H1 (cell line): Measurements from ENCODE around the gene ACBD6. TPM values are rescaled to one million over a fixed set of nuclear protein-coding genes. Genes with fewer than 3 reads are reported as not detected.

Source experiments
- CTCF ChIA-PET: fragments of 300-600 bp; sonication (Branson Sonifier 250); formaldehyde crosslinking; loops from one replicate; lab custom pipeline; 2021; ENCODE audit not compliant: partially characterized antibody; lab: Charles Lee
- POLR2A ChIA-PET: fragments of 300-600 bp; sonication (Branson Sonifier 250); formaldehyde crosslinking; loops from one replicate; lab custom pipeline; 2021; ENCODE audit warnings: inconsistent platforms; ENCODE audit not compliant: partially characterized antibody; lab: Charles Lee
- DNase-seq, 2 experiments: peaks; one replicate each; pipeline versions ENCODE4 v3.0.0 to v3.0.0-alpha.2; 2010 to 2022; ENCODE audit warnings: low spot score in 2 of 2, low read depth in 1 of 2, mixed read lengths in 1 of 2
- FAIRE-seq: peaks from 2 replicates; lab custom pipeline; 2011; peaks lifted over from hg19 to GRCh38; lab: Jason Lieb, UNC
- H2AFZ ChIP-seq: 2 replicates; pipeline ENCODE4 v1.8.1; 2012; ENCODE audit warnings: low read length, inconsistent platforms
- H2AK5ac ChIP-seq: 2 replicates; pipeline ENCODE4 v1.6.1; 2013; ENCODE audit warnings: low read depth, low read length
- H2BK120ac ChIP-seq: replicated peaks from 2 replicates; pipeline ENCODE3; 2013; ENCODE audit warnings: low read depth, low read length, inconsistent platforms
- H2BK12ac ChIP-seq: 2 replicates; pipeline ENCODE4 v1.6.1; 2013; ENCODE audit warnings: low read depth, low read length
- H2BK15ac ChIP-seq: 2 replicates; pipeline ENCODE4 v1.6.1; 2013; ENCODE audit warnings: low read length
- H2BK20ac ChIP-seq: 2 replicates; pipeline ENCODE4 v1.6.1; 2013; ENCODE audit warnings: low read length
- H2BK5ac ChIP-seq: 2 replicates; pipeline ENCODE4 v1.6.1; 2013; ENCODE audit warnings: low read depth, low read length
- H3K14ac ChIP-seq: 2 replicates; pipeline ENCODE4 v1.6.1; 2013; ENCODE audit warnings: inconsistent platforms; ENCODE audit not compliant: insufficient read length
- H3K18ac ChIP-seq: 2 replicates; pipeline ENCODE4 v1.6.1; 2013; ENCODE audit warnings: low read length; ENCODE audit errors: extremely low read depth
- H3K23ac ChIP-seq: 2 replicates; pipeline ENCODE4 v1.6.1; 2013; ENCODE audit warnings: inconsistent platforms; ENCODE audit not compliant: insufficient read length
- H3K23me2 ChIP-seq: 2 replicates; pipeline ENCODE4 v1.6.1; 2013; ENCODE audit warnings: low read depth, low read length
- H3K27ac ChIP-seq: 2 replicates; pipeline ENCODE4 v1.6.1; 2011; ENCODE audit warnings: low read depth, low read length, inconsistent platforms
- H3K27me3 ChIP-seq, 4 experiments: replicated peaks in 1 of 4; 1 replicate in 1 of 4; 2 replicates in 3 of 4; pipeline versions ENCODE4 v1.6.1 to v1.8.1; 2011 to 2013; ENCODE audit warnings: low read length in 3 of 4, mild to moderate bottlenecking in 3 of 4, inconsistent platforms in 2 of 4, mixed read lengths in 2 of 4, moderate library complexity in 1 of 4; ENCODE audit not compliant: control insufficient read depth in 3 of 4, insufficient read depth in 3 of 4; ENCODE audit errors: extremely low read depth in 1 of 4
- H3K36me3 ChIP-seq, 4 experiments: 2 replicates each; pipeline versions ENCODE4 v1.6.1 to v1.8.1; 2011 to 2013; ENCODE audit warnings: mild to moderate bottlenecking in 4 of 4, low read length in 3 of 4, moderate library complexity in 2 of 4, control low read depth in 1 of 4, inconsistent platforms in 1 of 4; ENCODE audit not compliant: insufficient read depth in 4 of 4, control insufficient read depth in 2 of 4
- H3K4ac ChIP-seq: replicated peaks from 2 replicates; pipeline ENCODE3; 2013; ENCODE audit warnings: low read length, low read depth, mixed read lengths, inconsistent platforms; ENCODE audit not compliant: insufficient read length
- H3K4me1 ChIP-seq, 4 experiments: replicated peaks in 1 of 4; 1 replicate in 1 of 4; 2 replicates in 3 of 4; pipeline versions ENCODE4 v1.6.1 to v1.8.1; 2011 to 2013; ENCODE audit warnings: low read length in 3 of 4, inconsistent platforms in 2 of 4, mixed read lengths in 1 of 4; ENCODE audit not compliant: insufficient read depth in 4 of 4, control insufficient read depth in 3 of 4
- H3K4me2 ChIP-seq, 2 experiments: 2 replicates each; pipeline versions ENCODE4 v1.6.1 to v1.8.1; 2011 to 2013; ENCODE audit warnings: low read depth in 2 of 2, low read length in 2 of 2, control low read depth in 1 of 2, inconsistent platforms in 1 of 2, mild to moderate bottlenecking in 1 of 2; ENCODE audit not compliant: insufficient read depth in 1 of 2
- H3K4me3 ChIP-seq, 4 experiments: fragments of 200-600, 300-600 bp in 1 of 4; sonication (generic), shearing (Covaris generic), sonication (Bioruptor Twin) in 1 of 4; 2 replicates each; pipeline versions ENCODE4 v1.5.1 to v1.8.1; 2011 to 2016; ENCODE audit warnings: low read length in 4 of 4, low read depth in 3 of 4, control low read depth in 2 of 4, inconsistent platforms in 2 of 4, mild to moderate bottlenecking in 2 of 4, mixed read lengths in 1 of 4, moderate library complexity in 1 of 4; ENCODE audit not compliant: insufficient read depth in 2 of 4; ENCODE audit errors: extremely low read depth in 1 of 4
- H3K56ac ChIP-seq: replicated peaks from 2 replicates; pipeline ENCODE3; 2013; ENCODE audit warnings: low read depth, mild to moderate bottlenecking, mixed read lengths, low read length, inconsistent platforms; ENCODE audit not compliant: insufficient read length
- H3K79me1 ChIP-seq: 2 replicates; pipeline ENCODE4 v1.6.1; 2013; ENCODE audit warnings: low read depth, low read length, control low read depth
- H3K79me2 ChIP-seq, 2 experiments: 2 replicates each; pipeline versions ENCODE4 v1.6.1 to v1.8.1; 2012 to 2013; ENCODE audit warnings: low read length in 2 of 2, mild to moderate bottlenecking in 2 of 2, inconsistent platforms in 1 of 2; ENCODE audit not compliant: insufficient read depth in 2 of 2, control insufficient read depth in 1 of 2
- H3K9ac ChIP-seq, 4 experiments: replicated peaks in 1 of 4; 1 replicate in 1 of 4; 2 replicates in 3 of 4; pipeline versions ENCODE4 v1.6.1 to v1.8.1; 2011 to 2013; ENCODE audit warnings: low read depth in 3 of 4, low read length in 3 of 4, control low read depth in 2 of 4, mild to moderate bottlenecking in 2 of 4, moderate library complexity in 2 of 4, inconsistent platforms in 1 of 4; ENCODE audit errors: extremely low read depth in 1 of 4
- H3K9me3 ChIP-seq, 2 experiments: 2 replicates each; pipeline versions ENCODE4 v1.6.1 to v1.8.1; 2012 to 2013; ENCODE audit warnings: mild to moderate bottlenecking in 2 of 2, moderate library complexity in 2 of 2, control low read depth in 1 of 2, inconsistent platforms in 1 of 2, low read depth in 1 of 2, low read length in 1 of 2, mixed read lengths in 1 of 2; ENCODE audit not compliant: insufficient read depth in 2 of 2
- H4K20me1 ChIP-seq, 2 experiments: replicated peaks in 1 of 2; 2 replicates each; pipeline versions ENCODE3 to v1.8.1; 2011 to 2013; ENCODE audit warnings: inconsistent platforms in 2 of 2, low read length in 2 of 2, mild to moderate bottlenecking in 1 of 2; ENCODE audit not compliant: insufficient read depth in 2 of 2, control insufficient read depth in 1 of 2
- H4K5ac ChIP-seq: 2 replicates; pipeline ENCODE4 v1.6.1; 2013; ENCODE audit warnings: low read length, low read depth, mixed read lengths, inconsistent platforms; ENCODE audit not compliant: insufficient read length
- H4K8ac ChIP-seq: 2 replicates; pipeline ENCODE4 v1.8.0; 2013; ENCODE audit warnings: mild to moderate bottlenecking, moderate library complexity, low read length, inconsistent platforms; ENCODE audit not compliant: insufficient read depth; ENCODE audit errors: extremely low read depth
- H4K91ac ChIP-seq: replicated peaks from 2 replicates; pipeline ENCODE3; 2013; ENCODE audit warnings: low read length, mixed read lengths, inconsistent platforms; ENCODE audit not compliant: insufficient read length
- SIRT6 ChIP-seq: IDR thresholded peaks from one replicate; pipeline ENCODE4 v1.7.1; 2012; ENCODE audit warnings: low read length, inconsistent platforms
- WGBS, 2 experiments: shearing (Covaris generic) in 1 of 2; methylation state at CpG; one replicate each; pipeline versions ENCODE4 v1.1.6 to v1.1.7; 2013 to 2015; ENCODE audit warnings: low lambda C conversion rate in 2 of 2, mixed read lengths in 2 of 2, inconsistent platforms in 1 of 2, low coverage in 1 of 2, missing lambda C conversion rate in 1 of 2; ENCODE audit not compliant: insufficient replicate concordance in 2 of 2, insufficient coverage in 1 of 2, insufficient read length in 1 of 2; ENCODE audit errors: extremely low coverage in 1 of 2, missing lambda C conversion rate in 1 of 2; 5-methylcytosine and 5-hydroxymethylcytosine counted together
- polyA plus RNA-seq, 7 experiments: library from polyadenylated mRNA; depleted of rRNA in 3 of 7; stranded (reverse) in 5 of 7; unstranded in 2 of 7; fragments of >200 nt in 5 of 7; fragments of 200-250 nt in 2 of 7; gene quantifications; 1 replicate in 5 of 7; 2 replicates in 1 of 7; 4 replicates in 1 of 7; pipeline versions ENCODE4 v1.2.1 to v1.2.3, GENCODE V29; 2011 to 2013; ENCODE audit warnings: missing spikeins in 2 of 7, mixed read lengths in 2 of 7
- total RNA-seq: library from RNA; stranded (reverse); fragmentation: NEBNext Ultra II Directional; extraction: Animal tissue kit (Norgen Biotek cat#: 25700); gene quantifications from 2 replicates; pipeline ENCODE4 v1.2.1, GENCODE V29; 2021

The ACBD6 gene
- total and polyA plus RNA-seq, 2 of the 8 experiments (the other 6 are each of a cell fraction or from before 2014, with no cell fraction given): 52.0 to 67.7 TPM

DNA sequence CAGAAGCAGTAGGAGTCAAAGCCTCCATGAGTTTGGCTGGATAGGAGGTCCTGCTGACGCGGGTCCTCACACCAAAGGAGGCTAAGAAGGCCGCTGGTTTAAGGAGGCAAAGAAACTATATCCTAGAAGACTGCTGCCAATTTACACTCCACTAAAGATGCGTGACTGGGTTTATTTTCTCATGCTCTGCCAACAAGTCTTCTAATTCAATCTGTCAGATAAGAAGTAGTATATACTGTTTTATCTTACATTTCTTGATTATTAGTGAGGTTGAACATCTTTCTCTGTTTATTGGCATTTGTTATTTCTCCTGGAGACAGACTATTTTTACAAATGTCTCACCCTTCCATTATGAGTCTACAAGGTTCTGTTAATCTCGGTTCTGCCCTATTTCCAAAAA lies 34.1 kb downstream of the ACBD6 start:
- Histone ChIP-seq H3K4ac (no peak overlapping the region), H3K27me3 (no peaks in the 10 kb centered on the region), H3K9ac (no peak overlapping the region), H2BK5ac (no peak overlapping the region), H3K18ac (no peak overlapping the region), H3K23me2 (no peaks in the 10 kb centered on the region), H3K4me3 (no peak overlapping the region), H2BK120ac (no peak overlapping the region), H2BK15ac (no peak overlapping the region), H3K36me3 (no peaks in the 10 kb centered on the region; a peak in 1 of 8 replicates), H4K20me1 (no peaks in the 10 kb centered on the region), H3K9me3 (no peaks in the 10 kb centered on the region), H3K56ac (no peak overlapping the region), H3K4me1 (no peaks in the 10 kb centered on the region), H3K14ac (no peak overlapping the region), H3K4me2 (no peak overlapping the region), H3K23ac (no peak overlapping the region), H2BK12ac (no peak overlapping the region), H4K91ac (no peak overlapping the region), H4K5ac (no peak overlapping the region), H3K79me2 (peaks cover 0 to 22% of the 10 kb centered on the region in 2 experiments; a peak in 2 of 4 replicates), H2AFZ (no peak overlapping the region), H2BK20ac (no peak overlapping the region), H4K8ac (no peak overlapping the region), H3K79me1 (peaks cover 2% of the 10 kb centered on the region; the same call in 1 of the 2 replicates), H3K27ac (no peak overlapping the region), H2AK5ac (no peak overlapping the region)
- DNase-seq (no peak), FAIRE-seq (no peak)
- TF ChIP-seq SIRT6: no peak
- ChIA-PET CTCF (interaction anchor here (1.2 to 3.9 kb wide), 3 partner anchors 10 to 52 kb away, joined by 3 to 21 read pairs (median 3); no protein-coding TSS in a partner anchor), POLR2A (no interaction called here)
- 89% methylated on average over 5 of the region's 5 CpGs; no CpG with 5 or more reads in 1 of the 2 experiments for WGBS, 2 experiments
